Fibroblast of peridontal ligament (primary cell): ENCODE measurements around the gene PPP1CA.

Experiments
- DNase-seq: peaks from one replicate; pipeline ENCODE4 v3.0.0-alpha.2; 2010; ENCODE audit errors: extremely low read depth

PPP1CA gene

DNA sequence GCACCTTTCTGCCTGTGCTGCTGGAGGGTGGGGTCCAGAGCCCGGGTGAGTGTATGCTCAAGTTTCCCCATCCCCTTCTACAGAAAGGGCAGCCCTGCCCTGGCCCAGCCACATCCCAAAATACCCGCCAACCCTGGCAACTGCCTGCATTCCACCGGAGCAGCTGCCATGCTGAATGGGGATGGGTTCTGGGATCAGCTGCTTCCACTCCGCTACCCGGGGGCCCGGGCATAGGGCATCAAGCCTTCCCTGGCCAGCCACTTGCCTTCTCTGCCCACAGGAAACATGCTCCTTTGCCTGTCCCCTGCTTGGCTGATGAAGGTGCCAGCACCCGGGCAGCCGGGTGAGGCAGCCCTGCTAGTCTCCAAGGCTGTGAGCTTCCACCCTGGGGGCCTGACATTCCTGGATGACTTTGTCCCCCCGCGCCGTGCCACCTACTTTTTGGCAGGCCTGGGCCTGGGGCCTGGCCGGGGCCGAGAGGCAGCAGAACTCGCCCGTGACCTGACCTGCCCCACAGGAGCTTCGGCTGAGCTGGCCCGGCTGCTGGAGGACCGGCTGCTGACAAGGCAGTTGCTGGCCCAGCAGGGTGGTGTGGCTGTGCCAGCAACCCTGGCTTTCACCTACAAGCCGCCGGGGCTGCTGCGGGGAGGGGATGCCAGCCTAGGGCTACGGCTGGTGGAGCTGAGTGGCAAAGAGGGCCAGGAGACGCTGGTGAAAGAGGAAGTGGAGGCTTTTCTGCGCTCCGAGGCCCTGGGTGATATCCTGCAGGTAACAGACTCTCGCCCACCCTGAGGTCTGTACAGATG lies 17.0 kb upstream of the PPP1CA start:
- DNase-seq, result no peak

DNA sequence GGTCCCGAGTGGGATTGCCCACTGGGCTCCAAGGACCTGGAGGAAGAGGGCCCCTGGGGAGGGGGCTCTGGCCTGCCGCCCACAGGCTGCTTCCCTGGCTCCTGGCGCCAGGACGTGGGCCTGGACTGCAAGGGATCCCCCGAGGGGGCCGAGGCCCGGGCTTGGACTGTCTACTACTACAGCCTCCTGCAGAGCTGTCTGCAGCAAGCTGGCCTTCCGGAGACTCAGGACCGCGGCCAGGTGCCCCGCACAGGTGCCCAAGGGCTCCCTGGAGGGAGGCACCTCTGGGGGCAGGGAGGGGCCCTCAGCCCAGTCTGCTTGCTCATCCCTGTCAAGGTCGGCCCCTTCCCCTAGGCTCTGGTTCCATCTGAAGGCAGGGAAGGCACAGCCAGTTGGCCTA lies 15.8 kb upstream of the PPP1CA start:
- no peak for DNase-seq

DNA sequence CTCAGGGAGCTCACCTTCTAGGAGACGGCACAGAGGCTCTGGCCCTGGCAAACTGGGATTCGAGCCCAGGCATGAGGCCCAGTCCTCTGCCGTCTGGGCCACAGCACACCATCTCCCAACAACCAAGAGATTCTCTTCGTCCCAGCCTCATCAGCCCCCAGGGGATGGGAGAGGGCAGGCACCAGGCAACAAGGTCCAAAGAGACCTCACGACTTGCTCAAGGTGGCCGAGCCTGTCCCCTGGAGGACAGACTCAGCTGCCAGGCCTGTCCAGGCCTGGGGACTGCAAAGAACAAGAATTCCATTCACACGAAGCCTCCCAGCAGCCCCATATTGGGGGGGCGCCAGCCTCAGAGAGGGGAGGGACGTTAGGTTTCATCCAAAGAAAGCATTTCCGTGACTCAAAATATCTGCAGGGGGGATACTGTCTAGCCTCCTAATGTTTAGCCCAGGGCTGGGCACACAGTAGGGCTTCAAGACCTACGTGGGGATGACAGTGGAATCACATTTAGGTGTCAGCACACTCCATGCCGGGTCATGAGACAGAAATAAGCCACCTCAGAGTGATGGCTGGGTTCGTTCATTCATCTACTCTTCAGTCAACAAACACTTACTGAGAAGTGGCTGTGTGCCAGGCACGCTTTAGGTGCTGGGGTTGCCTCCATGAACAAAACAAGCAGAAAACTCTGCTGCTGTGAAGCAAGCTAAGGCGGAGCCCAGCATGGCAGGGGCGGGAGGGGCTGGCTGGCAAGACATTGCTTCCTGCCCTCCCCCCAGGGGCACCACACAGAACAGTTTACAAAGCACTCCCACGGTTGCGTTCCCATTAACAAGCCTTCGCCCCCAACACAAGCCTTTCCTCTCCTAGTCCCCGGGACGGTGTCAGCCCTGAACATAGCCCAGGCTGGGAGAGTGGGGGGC lies 15.0 kb upstream of the PPP1CA start:
- peak; percentile 20 for DNase-seq

DNA sequence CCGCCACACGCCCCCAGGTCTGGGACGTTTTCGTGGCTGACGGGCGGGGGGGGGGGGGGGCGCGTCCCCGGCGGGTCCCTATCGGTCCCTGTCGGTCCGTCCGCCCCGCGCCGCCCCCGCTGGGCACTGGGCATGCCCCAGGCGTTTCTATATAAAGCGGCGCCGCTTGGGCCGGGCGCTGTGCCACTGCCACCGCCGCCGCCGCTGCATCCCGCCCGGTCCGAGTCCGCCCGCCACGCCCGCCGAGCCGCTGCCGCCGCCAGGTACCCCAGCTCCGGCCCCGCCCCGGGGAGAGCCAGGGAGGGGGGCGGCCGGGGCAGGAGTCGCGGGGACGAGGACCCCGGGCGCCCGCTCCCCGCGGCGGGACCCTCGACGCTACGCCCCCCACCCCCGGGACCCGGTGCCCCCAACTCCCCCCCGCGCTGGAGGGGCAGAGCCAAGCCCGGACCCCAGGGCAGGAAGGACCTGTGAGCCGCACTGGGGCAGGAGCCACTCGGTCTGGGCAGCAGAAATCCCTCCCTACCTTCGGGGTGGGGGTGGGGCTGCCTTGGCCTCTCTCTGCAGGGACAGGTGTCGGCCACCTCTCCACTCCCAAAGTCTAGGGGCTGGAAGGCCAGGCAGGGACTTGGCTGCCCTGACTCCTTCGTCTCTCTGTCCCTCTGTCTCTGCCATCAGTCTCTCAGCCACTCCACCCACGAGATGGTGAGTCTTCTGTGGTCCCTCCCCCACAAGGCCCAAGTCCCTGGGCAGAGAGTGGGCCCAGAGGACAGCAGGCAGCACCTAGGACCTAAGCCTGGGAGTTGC lies 14.0 kb upstream of the PPP1CA start, which contains the start of gene CARNS1:
Gene CARNS1, plus strand, starts transcription at position 178 of the 804 bp plus-strand sequence. Its CDS starts 522 bp downstream, at position 700.
- DNase-seq, result no peak

DNA sequence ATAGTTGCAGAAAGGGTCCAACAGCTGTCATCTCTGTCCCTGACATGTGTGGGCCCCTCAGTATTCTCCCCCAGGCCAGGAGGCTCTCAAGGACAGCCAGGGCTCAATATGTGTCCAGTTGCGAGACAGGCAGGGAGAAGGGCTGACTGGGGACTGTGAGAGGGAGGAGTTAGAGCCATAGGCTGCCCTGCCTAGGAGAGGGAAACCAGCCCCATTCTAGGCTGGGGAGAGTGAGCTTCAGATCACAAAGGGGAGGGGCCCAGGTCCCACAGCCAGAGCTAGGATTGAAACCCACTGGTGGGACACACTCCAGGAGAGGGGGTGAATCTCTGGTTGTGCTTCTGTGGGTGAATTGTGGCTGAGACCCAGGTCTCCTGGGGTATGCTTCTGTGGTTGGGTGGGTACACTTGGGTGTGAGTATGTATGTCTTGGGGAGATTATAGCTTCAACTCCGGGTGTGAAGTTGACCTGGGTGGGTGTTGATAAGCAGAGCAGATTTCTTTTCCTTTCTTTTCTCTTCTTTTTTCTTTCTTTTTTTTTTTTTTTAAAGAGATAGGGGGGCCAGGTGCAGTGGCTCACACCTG lies 11.7 kb upstream of the PPP1CA start:
- no peak for DNase-seq

DNA sequence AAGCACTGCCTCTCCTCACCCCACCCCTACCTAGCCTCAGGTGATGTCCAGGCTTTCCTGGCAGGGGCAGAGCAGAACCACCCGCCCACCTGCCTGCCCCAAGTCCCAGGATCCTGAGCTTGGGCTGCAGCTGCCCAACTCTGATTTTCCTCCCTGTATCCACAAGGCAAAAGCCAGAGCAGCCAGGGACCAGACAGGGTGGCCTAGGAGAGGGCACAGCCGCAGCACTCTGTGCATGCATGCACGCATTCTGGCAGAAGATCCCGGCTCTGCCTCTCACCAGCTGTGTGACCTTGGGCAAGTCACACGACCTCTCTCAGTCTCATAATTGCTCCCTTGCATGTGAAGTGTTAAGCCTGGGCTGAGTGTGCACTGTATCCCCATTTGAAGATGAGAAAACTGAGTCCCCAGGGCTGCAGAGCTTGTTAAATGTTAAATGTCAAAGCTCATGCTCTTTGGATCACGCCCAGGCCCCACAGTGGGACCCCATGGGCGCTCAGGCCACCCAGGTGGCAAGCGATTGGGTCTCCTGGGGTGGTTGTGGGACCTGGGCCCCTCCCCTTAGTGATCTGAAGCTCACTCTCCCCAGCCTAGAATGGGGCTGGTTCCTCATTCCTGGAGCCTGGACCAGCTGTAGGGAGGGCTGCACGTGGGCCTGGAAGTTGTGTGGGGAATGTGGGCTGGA lies 11.0 kb upstream of the PPP1CA start:
- DNase-seq, result no peak

DNA sequence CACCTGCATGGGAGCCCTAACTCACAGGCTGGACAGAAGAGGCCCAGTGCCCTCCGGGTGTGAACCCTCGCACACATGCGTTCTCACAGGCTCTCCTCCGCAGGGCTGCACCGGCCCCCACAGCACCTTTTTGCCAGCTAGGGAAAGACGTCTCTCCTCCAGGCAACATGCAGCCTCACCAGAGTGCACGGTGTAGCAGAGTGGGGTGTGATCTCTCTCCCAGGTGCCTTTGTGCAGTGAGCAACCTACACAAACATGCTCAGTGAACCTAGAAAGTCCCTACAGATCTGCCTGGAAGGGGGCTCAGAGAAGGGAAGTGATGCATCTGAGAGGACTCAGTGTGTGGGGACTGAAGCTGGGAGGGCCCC lies 10.1 kb upstream of the PPP1CA start:
- DNase-seq, result no peak

DNA sequence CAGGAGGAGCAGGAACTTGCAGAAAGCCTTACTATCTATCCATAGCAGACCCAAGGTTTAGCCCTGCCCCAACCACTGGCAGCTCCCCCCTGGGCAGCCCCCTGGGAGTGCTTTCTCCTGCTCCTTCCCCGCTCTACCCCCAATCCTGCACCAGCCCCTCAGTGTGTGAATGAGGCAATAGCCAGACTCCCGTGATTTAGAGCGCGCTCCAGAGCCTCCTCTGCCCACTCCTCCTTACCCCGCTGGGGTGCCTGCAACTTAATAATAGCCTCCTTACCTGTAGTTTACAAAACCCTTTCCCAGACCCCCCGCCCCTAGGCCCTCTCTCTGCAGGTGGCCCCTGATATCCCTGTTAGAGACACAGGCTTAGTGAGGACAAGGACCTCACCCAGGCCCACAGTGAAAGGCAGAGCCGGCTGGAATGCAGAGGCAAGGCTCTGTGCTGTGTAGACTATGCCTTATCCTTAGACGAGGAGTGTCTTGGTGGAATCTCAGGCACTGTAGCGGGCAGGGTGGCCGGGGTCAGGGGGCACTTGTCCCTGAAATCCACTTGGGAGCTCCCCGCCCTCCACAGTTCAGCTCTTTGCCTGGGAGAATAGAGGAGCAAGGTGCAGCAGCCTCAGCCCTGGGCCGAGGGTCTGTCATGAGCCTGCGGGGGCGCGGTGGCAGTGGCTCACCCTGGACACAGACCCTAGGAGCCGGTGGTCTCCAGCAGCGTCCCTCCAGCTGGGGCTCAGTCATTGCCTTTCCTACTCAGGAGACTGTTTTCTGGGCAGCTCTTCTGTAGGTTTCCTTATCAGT lies 9.5 kb upstream of the PPP1CA start:
- no peak for DNase-seq

DNA sequence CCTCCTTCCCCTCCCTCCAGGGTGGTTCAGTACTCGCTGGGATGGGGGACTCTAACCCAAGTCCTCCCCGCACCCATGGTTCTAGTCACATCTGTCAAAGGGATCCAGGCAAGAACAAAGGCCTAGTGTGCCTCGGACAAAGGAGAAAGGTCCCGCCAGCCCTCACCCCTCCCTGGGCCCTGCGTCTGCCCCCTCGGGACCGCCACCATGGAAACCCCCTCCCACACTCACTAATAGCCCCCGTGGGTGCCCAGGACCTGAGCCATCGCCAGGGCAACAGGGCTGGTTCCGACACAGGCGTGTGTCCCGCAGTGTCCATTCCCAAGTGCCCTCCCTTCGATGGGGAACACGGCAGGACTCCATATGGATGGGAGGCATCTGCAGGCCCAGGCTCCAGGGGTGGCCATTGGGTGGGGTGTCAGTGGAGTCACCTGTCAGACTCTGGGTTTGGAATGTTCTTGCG lies 8.7 kb upstream of the PPP1CA start:
- no peak for DNase-seq

DNA sequence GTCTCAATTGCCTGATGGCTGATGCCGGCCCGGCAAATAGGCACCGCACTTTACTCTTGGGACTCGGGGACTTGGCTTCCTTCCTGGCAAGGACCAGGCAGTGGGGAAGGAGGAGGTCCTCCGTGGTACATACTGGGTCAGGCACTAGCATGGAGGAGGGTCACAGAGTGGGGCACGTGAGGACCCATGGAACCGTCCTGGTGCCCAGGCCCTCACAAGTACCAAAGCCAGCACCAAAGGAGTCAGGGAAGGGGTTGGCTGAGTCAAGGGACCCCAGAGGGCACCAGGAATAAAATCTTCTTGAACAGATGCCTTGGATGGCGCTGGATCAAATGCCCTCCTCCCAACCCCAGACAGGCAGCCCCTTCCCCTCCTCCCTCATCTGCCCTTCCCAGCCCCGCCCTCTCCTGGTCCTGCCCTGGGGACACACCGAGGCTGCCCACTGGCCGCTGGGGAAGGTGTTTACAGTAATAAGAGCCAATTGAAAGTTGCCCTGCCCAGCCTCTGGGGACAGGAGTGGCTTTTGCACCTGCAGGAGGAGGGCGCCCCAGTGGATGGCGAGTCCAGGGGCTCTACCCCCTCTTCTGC lies 8.2 kb upstream of the PPP1CA start:
- DNase-seq, result no peak

DNA sequence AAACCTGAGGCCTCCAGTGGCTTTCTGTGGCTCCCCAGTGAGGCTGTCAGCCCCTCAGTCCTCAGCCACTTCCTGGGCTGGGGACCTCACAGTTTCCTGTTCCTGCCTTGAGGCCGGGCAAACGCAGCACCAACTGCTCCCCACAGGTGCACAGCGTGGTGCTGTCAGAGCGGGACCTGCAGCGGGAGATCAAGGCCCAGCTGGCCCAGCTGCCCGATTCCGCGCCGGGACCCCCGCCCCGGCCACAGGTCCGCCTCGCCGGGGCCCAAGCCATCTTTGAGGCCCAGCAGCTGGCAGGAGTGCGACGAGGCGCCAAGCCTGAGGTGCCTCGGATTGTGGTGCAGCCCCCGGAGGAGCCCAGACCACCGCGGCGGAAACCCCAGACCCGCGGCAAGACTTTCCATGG lies 7.6 kb upstream of the PPP1CA start:
- DNase-seq, result no peak

DNA sequence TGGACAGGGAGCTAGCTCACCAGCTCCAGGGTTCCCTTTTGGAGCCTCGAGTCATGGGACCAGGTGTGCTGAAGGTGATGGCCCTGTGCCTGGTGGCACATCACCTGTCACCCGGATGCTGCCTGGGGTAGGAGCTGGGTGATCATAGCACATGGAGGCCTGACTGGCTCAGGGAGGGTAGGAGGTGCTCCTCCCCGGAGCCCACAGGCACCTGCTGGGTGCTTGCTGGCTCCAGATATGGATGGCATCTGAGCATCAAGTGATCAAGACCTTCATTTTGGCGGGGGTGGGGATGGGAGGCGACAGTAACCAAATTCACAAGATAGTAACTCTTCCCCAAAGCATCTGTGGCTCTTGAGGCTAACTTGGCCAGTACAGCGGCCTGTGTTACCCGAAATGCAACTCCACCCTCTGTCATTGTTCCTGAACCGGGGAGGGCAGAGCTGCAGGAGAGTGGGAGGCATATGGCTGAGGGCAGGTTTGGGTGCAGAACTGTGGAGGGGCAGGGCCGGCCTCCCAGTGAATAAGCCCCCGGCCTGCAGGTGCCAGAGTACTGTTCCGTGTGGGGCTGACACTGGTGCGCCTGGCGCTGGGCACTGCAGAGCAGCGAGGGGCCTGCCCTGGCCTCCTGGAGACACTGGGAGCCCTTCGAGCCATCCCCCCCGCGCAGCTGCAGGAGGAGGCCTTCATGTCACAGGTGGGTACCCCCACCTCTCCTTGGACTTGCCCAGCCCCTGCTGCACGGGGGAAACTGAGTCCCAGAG lies 7.0 kb upstream of the PPP1CA start:
- no peak for DNase-seq

DNA sequence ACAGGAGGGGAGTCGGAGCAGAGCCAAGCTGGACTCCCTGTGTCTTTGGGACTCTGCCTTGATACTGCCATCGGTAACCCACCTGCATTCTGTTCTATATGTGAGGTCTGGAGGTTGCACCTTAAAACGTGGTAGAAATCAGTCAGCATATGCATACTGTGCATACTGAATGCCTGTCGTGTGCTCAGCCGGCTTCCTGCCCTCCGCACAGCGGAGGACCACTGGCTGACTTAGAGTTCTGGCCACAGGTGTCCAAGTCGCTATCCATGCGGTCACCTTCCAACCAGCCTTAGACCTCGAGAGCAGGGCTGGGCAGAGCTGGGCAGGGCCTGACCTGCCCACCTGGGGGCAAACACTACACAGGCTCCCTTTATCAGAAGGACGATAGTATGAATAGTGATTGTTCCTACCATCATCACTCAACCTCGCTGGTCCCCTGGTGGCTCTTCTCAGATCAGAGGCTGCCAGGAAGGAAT lies 6.1 kb upstream of the PPP1CA start:
- no peak for DNase-seq

DNA sequence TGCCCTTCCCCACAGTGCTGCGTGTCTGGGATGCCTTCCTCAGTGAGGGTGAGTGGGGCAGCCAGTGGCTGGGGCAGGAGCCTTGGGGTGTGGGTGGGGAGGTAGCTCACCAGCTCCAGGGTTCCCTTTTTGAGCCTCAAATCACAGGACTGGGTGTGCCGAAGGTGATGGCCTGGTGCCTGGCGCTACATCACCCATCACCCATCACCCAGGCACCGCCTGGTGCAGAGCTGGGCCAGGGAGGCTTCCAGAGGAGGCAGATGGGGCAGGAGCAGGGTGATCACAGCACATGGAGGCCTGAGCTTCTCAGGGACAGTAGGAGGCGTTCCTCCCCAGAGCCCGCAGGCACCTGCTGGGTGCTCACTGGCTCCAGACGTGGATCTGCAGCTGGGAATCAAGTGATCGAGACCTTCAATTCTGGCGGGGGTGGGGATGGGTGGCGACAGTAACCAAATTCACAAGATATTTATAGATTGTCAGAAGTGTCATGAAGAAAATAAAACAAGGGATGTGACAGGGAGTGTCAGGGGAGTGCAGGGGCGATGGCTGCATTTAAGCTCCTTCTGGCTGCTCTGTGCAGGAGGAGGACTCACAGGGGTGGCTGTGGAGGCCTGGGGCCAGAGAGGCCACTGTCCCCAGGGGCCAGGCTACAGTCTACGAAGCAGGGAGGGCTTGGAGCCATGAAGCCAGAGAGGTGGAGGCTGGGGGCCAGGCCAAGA lies 5.5 kb upstream of the PPP1CA start:
- no peak for DNase-seq

DNA sequence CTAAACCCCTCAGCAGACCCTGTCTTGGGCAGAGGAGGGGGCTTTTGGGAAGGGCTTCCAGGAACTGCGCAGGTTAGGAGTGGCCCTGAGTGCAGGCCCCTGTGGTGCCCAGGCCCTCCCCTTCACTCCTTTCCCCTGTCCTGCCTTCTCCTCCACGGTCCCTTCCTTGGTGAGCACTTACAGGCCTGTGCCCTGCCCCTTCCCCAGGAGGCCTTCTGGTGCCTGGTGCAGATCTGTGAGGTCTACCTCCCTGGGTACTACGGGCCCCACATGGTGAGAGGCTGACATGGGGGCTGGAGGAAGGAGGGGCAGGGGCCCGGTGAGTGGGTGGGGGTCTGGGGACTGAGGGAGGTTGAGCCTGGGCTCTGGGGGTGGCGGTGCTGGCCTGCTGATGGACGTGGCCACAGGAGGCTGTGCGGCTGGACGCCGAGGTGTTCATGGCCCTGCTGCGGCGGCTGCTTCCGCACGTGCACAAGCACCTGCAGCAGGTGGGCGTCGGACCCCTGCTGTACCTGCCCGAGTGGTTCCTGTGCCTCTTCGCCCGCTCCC lies 4.8 kb upstream of the PPP1CA start:
- no peak for DNase-seq

DNA sequence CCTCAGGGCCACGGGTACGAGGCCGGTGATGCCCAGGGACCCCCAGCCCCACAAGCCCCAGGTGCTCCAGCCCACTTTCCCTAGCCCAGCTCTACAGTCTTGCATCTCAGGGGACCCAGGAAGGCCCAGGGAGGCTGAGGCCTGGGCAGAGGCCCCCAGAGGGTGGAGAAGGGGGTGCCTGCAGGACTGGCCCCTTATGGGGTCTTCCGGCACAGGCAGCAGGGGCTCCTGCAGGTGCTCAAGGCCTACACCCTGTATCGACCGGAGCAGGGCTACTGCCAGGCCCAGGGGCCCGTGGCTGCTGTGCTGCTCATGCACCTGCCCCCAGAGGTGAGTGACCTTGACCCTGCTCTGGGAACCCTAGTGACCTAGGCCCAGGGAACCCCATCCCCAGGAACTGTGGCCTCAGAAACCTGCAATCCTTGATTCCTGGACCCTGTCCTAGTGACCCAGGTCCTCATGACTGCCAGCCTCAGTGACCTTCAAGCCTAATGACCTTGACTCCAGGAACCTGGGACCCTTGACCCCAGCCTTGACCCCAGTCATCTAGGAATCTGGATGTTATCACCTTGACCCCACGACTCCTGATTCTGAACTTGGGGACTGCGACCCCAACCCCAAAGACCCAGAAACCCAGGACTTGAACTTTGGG lies 4.2 kb upstream of the PPP1CA start:
- DNase-seq, result no peak

DNA sequence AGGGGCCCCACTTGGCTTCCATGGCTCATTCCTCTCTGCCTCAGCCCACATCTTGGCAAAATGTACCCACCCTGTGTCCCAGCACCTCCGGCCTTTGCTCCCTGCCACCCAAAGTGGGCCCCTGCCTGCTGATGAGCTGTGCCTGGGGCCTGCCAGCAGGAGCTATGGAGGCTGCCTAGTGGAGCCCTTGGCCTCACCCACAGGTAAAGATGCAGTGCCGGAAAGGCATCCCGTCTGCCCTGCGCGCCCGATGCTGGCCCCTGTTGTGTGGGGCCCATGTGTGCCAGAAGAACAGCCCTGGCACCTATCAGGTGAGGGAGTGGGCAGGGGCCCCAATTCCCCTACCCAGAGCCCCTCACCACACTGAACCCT lies 3.5 kb upstream of the PPP1CA start:
- DNase-seq, result no peak
